ENCODE data around the gene UBP1.
"Not testable (repeated sequence)": the region's sequence is repeated elsewhere in the genome, so short reads cannot be mapped to it uniquely, and the experiment has no call there.

Gene UBP1, protein sequence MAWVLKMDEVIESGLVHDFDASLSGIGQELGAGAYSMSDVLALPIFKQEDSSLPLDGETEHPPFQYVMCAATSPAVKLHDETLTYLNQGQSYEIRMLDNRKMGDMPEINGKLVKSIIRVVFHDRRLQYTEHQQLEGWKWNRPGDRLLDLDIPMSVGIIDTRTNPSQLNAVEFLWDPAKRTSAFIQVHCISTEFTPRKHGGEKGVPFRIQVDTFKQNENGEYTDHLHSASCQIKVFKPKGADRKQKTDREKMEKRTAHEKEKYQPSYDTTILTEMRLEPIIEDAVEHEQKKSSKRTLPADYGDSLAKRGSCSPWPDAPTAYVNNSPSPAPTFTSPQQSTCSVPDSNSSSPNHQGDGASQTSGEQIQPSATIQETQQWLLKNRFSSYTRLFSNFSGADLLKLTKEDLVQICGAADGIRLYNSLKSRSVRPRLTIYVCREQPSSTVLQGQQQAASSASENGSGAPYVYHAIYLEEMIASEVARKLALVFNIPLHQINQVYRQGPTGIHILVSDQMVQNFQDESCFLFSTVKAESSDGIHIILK
- 104 to 116 (median 108) reads per million in 3 experiments for total RNA-seq

DNA sequence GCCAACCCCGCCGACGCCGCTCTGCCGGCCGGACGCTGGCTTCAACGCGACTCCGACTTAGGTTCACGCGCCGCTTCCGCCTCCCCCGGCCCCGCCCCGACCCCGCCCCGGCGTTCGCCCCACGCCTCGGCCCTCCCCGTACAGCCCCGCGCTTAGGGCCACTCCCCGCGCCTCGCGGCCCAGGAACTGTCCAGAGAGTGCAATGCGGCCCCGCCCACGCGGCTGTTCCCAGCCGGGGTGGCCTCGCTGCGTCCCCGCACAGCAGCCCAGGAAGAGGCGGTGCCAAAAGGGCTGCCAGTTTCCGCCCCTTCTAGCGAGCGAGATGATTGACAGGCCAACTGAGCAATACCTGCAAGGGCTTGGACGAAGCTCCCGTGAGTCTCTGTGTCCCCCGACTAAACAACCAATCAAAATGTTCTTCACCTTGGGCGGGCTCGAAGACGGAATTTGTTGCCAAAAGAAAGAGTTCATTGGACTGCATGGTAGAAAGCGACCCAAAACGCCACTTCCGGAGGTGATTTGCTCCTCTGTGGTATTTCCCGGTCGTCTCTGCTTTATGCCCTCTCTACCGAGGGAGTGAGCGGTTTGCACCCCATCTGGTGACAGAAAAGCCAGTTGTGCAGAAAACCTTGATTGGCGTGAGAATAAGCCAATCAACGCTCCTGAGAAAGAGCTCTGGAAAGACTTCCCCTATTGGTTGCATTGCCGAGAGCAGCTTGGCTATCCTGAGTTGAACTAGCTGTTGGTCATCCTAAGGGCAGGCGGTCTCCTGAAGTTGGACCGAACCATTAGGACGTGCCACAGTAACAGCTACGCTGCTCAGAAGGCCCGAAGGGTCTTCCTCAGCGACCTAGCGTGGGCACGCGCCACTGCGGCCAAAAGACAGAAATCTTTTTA is at the start of gene UBP1:
TSS of gene UBP1 (minus strand) at position 78 of the 897 bp plus-strand sequence. CDS start 557 bp downstream, outside the sequence.
- DNase-seq: peak; percentile 98

DNA sequence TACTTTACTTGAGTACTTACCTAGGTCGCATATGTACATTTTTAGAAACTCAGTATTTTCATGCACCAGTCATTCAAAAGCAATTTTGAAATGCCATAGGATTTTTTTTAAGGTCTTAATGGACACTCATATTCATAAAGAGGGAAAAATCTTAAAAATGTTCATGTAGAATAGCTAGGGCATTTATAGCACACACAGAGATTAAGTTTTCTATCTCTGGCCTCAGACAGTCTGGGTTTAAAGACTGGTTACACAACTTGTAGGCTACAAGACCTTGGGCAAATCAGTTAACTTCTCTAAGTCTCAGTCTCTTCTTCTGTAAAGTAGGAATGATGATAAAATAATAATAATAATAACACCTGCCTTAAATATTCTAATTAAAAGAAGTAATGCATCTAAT is 48.5 kb upstream of the UBP1 start:
- no peak for DNase-seq

DNA sequence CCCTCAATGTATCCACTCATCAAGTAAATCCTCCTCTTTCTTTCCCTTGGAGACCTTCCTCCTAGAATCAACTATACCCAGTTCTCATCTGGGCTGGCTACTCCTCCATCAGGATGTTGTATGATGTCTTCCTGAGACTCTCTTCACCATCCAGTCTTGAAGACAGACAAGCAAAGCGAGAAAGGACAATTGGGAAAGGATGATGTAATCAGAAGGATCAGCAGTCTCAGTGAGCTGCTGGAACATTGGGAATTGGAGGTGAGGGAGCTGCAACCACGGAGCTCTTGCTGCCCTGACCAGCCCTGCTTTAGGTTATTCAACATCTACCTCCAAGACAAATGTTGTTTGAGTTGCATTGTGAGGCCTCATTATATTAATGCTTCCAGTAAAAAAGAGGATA is 48.0 kb upstream of the UBP1 start:
- no peak for DNase-seq

DNA sequence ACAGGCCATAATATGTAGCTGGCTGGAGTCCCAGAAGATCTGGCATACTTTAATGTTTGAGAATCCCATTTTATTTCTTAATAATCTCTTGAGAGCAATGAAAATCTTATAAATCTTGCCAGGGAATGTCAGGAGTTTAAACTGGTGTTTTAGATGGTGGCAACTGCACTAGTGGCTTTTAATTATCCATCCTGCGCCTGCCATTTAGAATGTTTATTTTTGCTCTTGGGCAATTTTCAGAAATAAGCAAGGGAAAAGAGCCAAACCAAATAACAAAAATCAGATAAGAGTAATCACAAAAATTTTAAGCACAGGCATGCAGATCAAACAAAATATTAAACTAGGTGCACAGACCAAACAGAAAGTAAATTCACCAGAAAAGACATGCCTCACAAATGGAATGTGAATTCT is 41.9 kb upstream of the UBP1 start:
- no peak for DNase-seq

DNA sequence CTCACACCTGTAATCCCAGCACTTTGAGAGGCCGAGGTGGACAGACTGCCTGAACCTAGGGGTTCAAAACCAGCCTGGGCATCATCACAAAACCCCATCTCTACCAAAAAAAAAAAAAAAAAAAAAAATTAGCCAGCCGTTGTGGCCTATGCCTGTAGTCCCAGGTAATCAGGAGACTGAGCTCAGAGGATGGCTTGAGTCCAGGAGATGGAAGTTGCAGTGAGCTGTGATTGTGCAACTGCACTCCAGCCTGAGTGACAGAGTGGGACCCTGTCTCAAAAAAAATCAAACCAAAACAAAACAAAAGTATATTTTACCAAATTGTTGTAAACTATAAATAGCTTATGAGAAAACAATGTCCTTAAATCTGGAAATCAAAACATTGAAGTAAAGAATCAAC is 34.7 kb upstream of the UBP1 start:
- DNase-seq: no peak

DNA sequence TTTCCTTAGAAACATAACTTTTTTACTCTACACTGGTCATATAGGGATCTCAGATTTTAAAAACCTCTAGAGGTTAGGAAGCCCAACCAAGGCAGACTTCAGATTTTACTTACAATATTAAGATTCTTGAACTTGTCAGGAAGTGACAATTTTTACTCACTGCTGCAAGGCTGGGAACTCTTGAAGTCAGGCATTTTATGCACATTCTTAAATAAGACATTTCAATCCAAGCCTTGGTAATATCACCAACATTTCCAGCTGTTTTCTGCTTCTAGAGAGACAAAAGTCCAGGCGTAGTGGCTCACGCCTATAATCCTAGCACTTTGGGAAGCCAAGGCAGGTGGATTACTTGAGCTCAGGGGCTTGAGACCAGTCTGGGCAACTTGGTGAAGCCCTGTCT is 33.6 kb upstream of the UBP1 start:
- no peak for DNase-seq

DNA sequence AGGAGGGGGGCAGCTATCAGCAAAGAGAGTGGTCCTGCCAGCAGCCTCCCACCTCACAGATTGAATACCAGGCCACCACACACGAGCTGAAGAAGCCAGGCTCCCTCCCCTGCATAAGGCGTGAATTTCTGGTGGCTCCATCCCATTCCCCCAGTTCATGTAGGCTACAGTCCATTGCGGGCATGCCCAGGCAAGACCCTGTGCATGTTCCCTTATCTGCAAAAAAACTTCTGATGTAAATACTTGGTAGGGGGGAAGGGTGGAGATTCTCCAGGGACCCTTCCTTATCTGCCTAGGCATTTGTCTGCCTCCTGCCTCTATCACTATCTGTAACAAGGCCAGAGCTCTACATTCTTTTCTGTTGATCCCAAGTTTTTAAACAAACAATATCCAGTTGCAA is 27.6 kb upstream of the UBP1 start:
- no peak for DNase-seq

DNA sequence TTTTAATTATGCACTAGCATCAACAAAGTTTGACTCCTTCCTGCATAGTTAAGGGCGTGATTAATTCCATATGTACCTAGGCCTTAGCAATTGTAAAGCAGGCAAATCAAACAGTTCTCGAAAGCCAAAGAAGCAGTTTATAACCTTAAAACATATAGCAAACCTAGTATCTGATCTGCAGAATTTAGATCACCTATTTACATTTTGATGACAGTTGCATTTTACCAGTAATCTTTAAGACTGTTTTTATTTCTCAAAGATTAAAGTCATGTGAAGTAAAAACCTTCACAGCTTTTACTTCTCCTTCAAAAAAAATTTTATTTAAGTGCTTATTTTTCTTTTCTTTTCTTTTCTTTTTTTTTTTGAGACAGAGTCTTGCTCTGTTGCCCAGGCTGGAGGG is 20.9 kb upstream of the UBP1 start:
- DNase-seq: no peak

DNA sequence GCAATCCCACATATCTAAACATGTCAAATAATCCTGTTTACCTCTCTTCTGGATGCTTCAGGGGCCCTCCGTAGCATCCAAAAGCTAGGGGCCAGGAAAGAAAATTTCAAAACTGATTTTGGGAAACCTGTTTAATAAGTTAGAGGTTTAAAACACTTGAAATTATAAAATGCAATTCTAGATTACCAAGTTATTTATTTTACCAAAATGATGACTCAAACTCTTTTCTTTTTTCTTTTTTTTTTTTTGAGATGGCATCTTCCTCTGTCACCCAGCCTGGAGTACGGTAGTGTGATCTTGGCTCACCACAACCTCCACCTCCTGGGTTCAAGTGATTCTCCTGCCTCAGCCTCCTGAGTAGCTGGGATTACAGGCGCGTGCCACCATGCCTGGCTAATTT is 19.4 kb upstream of the UBP1 start:
- DNase-seq: not testable (repeated sequence)

DNA sequence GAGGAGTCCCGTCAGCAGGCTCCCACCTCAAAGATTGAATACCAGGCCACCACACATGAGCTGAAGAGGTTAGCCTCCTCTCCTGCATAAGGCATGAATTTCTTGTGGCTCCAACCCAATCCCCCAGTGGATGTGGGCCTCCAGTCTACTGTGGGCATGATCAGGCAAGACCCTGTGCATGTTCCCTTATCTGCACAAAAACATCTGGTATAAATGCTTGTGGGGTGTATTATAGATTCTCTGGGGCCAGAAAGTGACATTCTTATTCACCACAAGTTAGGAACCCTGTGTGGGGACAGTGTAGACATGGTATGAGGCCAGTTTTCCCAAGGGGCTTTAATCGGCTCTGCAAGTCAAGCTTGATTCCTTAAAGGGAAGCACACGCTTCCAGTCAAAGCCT is 18.2 kb upstream of the UBP1 start:
- DNase-seq: no peak

DNA sequence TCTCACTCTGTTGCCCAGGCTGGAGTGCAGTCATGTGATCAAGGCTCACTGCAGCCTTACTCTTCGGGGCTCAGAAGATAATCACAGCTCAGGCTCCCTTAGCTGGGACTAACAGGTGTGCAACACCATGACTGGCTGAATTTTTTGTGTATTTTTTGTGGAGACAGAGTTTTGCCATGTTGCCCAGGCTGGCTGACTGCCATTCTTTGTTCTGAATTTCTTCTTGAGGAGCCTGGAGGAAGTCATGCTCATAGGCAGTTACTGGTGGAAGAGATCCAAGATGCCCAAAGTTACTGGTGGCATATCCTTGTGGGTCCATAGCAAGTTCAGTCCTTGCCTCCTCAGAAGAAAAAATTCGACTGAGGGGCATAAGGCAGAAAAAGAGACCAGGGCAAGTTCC is 16.6 kb upstream of the UBP1 start:
- no peak for DNase-seq

DNA sequence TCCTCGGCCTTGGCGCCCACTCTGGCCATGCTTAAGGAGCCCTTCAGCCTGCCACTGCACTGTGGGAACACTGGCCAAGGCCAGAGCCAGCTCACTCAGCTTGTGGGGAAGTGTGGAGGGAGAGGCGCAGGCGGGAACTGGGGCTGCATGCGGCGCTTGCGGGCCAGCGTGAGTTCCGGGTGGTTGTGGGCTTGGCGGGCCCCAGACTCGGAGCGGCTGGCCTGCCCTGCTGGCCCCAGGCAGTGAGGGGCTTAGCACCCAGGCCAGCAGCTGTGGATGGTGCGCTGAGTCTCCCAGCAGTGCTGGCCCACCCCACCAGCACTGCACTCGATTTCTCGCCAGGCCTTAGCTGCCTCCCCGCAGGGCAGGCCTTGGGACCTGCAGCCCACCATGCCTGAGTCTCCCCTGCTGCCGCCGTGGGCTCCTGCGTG is 13.1 kb upstream of the UBP1 start:
- DNase-seq: no peak

DNA sequence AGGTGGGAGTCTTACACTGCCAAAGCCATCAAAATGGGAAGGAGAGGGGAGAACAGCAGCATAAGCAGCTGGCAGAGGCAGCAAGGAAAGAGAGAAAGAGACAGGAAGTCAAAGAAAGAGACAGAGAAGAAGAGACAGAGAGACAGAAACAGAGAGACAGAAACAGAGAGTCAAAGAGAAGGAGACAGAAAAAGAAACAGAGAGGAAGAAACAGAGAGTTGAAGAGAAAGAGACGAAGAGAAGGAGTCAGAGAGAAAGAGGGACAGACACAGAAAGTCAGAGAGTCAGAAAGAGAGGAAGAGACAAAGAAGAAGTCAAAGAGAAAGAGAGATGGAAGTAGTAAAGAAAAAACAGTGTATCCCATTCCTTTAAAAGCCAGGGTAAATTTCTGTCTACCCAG is 11.8 kb upstream of the UBP1 start:
- DNase-seq: not testable (repeated sequence)

DNA sequence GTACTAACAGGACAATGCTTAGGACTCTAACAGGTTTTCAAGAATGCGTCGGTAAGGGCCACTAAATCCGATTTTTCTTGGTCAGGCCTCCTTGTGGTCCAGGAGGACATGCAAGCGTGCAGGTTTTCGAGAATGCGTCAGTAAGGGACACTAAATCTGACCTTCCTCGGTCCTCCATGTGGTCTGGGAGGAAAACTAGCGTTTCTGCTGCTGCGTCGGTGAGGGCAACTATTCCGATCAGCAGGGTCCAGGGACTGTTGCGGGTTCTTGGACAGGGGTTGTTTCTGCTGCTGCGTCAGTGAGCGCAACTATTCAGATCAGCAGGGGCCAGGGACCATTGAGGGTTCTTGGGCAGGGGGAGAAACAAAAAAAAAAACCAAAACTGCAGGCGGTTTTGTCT is 7.8 kb upstream of the UBP1 start:
- no peak for DNase-seq

DNA sequence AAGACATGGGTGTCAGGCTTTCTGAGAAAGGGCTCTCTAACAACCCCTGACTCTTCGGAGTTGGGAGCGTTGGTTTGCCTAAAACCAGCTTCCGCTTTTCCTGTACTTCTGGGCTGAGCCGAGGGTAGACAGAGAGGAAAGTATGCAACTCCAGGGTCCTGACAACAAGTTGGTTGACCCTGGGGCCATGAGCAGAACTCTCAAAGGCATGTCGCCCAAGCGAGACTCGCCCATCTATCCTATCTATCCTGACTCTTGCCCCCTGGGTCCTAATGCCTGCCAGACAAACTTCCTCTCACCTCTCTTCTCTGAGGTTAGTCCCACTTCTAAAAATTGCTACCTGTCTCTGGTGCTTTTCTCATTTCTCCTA is 7.0 kb upstream of the UBP1 start:
- DNase-seq: not testable (repeated sequence)

DNA sequence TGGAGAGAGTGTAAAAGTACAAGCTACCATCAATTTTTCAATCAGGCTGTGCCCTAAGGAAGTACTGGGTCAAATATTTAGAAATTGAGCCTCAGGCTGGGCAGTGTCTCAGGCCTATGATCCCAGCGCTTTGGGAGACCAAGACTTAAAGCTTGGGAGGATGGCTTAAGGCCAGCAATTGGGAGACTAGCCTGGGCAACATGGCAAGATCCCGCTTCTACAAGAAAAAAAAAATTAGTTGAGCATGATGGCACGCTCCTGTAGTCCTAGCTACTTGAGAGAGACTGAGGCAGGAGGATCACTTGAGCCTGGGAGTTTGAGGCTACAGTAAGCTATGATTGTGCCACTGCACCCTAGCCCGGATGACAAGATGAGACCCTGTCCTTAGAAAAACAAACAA is 2.0 kb upstream of the UBP1 start:
- no peak for DNase-seq

DNA sequence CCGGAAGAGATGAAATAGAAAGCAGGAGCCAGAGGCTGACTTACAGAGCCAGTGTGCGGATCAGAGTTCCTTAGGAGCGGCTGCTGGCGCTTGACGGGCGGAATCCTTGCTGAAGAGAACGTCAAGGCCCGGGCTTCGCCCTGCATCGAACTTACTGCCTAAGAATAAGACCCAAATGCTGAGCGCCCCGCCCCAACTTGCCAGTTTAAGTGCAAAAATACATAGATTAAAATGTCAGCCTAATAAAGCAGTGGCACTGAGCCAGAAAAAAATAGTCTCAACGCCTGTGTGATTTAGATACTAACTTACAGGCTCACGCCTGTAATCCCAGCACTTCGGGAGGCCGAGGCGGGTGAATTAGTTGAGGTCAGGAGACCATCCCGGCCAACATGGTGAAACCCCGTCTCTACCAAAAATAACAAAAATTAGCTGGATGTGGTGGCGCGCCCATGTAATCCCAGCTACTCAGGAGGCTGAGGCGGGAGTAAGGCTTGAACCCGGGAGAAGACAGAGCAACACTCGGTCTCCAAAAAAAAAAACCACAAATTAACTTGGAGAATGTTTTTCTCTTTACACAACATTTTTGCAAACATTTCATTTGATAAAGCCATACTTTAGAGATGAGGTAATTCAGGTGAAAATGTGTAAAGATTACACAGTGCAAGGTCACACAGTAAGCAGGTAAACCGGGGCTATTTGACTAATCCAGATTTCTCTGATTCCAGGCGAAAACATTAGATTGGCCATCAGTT is 1.2 kb upstream of the UBP1 start:
- DNase-seq: no peak

DNA sequence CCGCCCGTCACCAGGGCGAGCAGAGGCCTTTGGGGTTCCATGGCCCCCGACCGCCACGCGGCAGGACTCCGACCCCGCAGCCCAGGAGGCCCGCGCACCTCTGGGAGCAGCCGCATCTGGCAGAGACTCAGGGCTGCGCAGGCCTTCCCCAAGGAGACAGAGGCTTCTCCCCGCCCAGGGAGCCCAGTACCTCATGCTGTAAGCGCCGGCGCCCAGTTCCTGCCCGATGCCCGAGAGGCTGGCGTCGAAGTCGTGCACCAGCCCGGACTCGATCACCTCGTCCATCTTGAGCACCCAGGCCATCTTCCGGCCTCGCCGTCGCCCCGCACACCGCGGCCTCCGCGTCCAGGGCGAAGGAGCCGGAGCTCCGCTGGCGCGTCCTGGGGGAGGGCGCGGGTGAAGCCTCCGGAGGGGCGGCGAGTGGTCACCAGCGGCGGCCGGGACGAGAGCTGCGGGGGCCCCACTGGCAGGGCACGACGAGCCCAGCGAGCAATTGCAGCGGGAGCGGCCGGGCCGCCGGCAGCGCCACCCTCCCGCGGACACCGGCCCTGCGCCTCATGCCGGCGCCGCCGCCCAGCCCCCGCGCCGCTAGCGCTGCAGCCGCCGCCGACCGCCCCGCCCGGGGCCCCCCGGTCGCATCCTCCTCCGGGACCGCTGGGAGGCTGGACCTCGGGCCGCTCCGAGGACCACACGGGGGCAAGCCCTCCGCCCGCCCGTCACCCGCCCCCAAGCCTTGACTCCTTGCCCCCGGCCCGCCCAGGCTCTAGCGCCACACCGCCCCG is 468 bp downstream of the UBP1 start:
- peak; percentile 28 for DNase-seq

DNA sequence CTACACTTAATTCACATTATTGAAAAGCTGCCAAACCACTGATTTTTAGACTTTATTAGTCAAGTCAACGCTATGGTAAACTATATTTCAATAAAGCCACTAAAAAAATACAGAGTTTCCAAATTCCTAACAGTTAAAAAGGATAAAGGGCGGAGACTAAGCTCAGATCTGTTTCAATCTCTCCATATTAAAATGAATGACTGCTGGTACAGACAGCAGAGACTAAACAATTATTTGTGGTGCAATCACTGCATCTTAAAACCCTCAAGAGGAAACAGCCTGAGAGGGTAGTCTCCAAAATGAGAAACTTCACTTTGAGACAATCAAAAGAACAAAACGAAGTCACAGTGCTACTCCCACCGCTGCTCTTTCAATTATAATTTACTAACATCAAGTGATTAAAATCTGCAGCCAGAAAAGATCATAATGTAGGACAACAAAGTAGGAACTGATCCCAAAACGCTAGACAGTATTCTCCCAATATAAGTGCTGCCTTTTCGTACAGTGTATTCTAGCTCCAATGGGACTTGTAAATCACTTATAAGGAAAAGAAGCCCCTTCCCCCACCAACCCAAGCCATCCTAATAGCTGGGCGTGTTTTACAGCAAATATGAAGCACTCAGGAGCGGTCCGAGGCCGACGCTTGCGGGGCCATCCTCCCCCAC is 1.2 kb downstream of the UBP1 start:
- DNase-seq: peak; percentile 8

DNA sequence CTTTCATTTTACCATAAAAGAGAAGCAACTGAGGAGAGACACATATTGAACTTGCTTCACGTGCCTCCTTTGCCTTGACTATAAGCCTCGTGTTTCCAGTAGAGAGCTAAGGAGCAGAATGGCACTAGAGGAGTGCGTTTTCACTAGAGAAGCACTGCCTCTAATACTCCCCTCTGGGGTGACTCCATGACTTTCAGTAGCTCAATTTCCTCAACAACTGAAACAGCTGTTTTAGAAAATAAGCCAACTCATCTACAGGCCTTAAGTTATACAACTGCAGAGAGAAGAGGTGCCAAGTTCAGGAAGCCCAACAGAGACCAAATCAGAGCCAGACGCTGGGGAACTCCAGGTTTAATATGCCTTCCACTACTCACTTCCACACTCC is 1.9 kb downstream of the UBP1 start:
- peak; percentile 8 for DNase-seq

DNA sequence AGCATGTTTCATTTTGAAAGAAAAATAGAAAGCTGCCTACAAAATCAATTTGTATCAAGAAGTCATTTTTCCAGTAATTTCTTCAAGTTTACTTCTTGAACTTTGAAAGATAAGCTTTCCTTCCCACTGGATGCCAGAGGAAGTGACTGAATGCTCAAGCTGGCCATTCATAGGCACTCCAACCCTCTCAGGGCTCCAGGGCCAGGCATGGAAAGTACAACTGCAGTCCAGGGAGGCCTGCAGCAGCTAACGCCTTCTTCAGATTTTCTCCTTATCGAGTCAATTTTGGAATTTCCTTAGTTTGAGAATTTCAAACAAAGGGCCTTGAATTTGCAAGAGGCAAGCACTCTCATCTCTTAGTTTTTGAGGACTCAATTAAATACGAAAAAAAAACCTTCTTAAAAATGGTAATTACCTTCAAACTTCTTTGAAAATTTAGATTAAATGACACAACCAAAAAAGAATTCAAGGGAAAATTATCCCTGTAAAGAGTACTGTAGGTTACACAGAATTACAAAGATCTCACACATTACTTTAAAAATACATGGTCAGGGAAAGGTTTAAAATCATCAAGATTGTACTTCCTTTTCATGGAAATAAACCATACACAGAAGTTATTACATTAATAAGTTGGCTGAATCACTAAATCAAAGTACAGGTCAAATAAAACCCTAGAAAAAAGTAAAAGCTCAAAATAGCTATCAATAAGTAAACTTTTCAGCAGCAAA is 2.5 kb downstream of the UBP1 start:
- no peak for DNase-seq

Measured in central memory CD4-positive, alpha-beta T cell (primary cell).